Measurements from ENCODE around the gene CHPF. TPM values are rescaled to one million over a fixed set of nuclear protein-coding genes. Genes with fewer than 3 reads are reported as not detected.

Gene CHPF
- total RNA-seq, 6 donors from 2014 or later = 41.9 to 125 (median 60.2) TPM

DNA sequence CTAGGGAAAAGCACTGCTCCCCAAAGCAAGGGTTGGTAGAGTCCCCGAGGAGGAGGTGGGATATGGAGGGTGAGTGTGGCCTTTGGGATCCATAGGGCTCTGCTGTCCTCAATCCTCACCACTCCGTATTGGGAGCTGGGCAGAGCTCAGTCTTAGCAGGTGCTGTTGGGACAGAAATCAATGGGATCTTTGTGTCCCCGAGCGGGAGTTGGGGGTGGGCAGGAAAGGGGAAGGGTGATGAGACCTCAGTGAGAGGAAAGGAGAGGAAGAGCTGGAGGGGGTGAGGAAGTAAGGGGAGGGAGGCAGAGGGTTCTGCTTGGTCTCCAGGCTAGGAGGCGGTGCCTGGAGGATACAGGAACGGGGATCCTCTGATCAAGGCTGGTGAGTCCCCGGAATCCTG lies 26.7 kb downstream of the CHPF start:
- Histone ChIP-seq H3K27me3 (peaks cover 0 to 36% (median 17%) of the 10 kb centered on the region in 4 donors), H3K27ac (no peak overlapping the region), H3K4me3 (no peak overlapping the region), H3K4me1 (peaks cover 7 to 10% (median 8%) of the 10 kb centered on the region in 4 donors), H3K36me3 (no peaks in the 10 kb centered on the region), H3K9me3 (no peaks in the 10 kb centered on the region)
- ATAC-seq (ENCODE audit: low FRiP score in 2 of 2) (no peak), DNase-seq (no peak)
- TF ChIP-seq EP300 (IDR thresholded peaks at IDR 0.05) = no peak
- TF ChIP-seq, protein P1, sequence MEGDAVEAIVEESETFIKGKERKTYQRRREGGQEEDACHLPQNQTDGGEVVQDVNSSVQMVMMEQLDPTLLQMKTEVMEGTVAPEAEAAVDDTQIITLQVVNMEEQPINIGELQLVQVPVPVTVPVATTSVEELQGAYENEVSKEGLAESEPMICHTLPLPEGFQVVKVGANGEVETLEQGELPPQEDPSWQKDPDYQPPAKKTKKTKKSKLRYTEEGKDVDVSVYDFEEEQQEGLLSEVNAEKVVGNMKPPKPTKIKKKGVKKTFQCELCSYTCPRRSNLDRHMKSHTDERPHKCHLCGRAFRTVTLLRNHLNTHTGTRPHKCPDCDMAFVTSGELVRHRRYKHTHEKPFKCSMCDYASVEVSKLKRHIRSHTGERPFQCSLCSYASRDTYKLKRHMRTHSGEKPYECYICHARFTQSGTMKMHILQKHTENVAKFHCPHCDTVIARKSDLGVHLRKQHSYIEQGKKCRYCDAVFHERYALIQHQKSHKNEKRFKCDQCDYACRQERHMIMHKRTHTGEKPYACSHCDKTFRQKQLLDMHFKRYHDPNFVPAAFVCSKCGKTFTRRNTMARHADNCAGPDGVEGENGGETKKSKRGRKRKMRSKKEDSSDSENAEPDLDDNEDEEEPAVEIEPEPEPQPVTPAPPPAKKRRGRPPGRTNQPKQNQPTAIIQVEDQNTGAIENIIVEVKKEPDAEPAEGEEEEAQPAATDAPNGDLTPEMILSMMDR (IDR thresholded peaks at IDR 0.05) = no peak
- TF ChIP-seq POLR2AphosphoS5 (IDR thresholded peaks at IDR 0.05) = no peak
- no peak for TF ChIP-seq POLR2A (IDR thresholded peaks at IDR 0.05)
- WGBS, 2 donors = 36 to 52% methylated on average over 7 of the region's 7 CpGs

DNA sequence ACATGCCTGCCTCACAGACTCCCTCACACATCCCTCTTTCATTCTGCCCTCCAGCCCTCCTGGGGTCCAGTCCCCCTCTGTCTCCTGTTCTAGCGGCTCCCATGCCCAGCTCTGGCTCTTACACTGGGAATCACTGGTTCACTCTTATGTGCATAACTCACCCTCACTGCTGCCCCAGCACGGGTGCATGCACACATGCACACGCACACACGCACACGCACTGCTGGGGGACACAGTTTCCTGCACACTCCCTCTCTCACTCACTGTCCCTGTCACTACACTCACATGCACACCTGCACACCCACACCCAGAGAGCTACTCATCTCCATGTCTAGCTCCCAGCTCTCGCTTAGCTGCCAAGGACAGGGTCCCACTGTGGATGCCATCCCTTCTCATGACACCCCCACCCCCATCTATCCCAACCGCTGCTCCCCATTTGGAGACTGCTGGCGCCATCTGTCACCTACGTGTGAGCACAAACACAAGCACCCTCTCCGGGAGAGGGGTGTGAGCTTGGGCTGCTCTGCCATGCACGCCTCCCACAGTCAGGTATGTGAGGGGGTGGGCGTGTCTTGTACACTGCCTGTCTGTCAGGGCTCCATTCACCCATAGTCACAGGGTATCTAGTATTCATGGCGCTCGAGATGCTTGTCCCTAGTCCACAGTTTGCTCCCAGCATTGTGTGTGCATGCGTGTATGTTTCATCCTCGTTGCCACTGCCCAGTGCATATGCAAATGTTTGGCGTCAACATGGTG lies 27.6 kb downstream of the CHPF start:
- TF ChIP-seq POLR2A (IDR thresholded peaks at IDR 0.05) (no peak), EP300 (IDR thresholded peaks at IDR 0.05) (no peak), POLR2AphosphoS5 (IDR thresholded peaks at IDR 0.05) (no peak)
- TF ChIP-seq, protein P1 (IDR thresholded peaks at IDR 0.05) = no peak
- H3K4me1 ChIP-seq = peaks cover 7 to 10% (median 8%) of the 10 kb centered on the region in 4 donors
- no peak overlapping the region for H3K27ac ChIP-seq
- 62 to 66% methylated on average over 13 to 17 of the region's 17 CpGs for WGBS, 2 donors
- H3K4me3 ChIP-seq = no peak overlapping the region
- no peak for DNase-seq
- no peaks in the 10 kb centered on the region for H3K9me3 ChIP-seq
- ATAC-seq (ENCODE audit: low FRiP score in 2 of 2) = no peak
- peaks cover 0 to 39% (median 17%) of the 10 kb centered on the region in 4 donors for H3K27me3 ChIP-seq
- H3K36me3 ChIP-seq = no peaks in the 10 kb centered on the region

DNA sequence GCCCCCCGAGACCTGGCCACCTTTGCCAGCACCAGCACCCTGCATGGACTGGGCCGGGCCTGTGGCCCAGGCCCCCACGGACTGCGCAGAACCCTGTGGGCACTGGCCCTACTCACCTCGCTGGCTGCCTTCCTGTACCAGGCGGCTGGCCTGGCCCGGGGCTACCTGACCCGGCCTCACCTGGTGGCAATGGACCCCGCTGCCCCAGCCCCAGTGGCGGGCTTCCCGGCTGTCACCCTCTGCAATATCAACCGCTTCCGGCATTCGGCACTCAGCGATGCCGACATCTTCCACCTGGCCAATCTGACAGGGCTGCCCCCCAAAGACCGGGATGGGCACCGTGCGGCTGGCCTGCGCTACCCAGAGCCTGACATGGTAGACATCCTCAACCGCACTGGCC lies 28.8 kb downstream of the CHPF start:
- no peak for DNase-seq
- no peaks in the 10 kb centered on the region for H3K9me3 ChIP-seq
- no peak overlapping the region for H3K27ac ChIP-seq
- peaks cover 0 to 45% (median 23%) of the 10 kb centered on the region in 4 donors for H3K27me3 ChIP-seq
- no peak for ATAC-seq (ENCODE audit: low FRiP score in 2 of 2)
- H3K4me1 ChIP-seq = peaks cover 11 to 19% (median 16%) of the 10 kb centered on the region in 4 donors
- 73 to 75% methylated on average over 4 to 21 of the region's 21 CpGs for WGBS, 2 donors
- no peaks in the 10 kb centered on the region for H3K36me3 ChIP-seq
- H3K4me3 ChIP-seq = no peak overlapping the region
- TF ChIP-seq POLR2A (IDR thresholded peaks at IDR 0.05) (no peak), POLR2AphosphoS5 (IDR thresholded peaks at IDR 0.05) (no peak), EP300 (IDR thresholded peaks at IDR 0.05) (no peak)

DNA sequence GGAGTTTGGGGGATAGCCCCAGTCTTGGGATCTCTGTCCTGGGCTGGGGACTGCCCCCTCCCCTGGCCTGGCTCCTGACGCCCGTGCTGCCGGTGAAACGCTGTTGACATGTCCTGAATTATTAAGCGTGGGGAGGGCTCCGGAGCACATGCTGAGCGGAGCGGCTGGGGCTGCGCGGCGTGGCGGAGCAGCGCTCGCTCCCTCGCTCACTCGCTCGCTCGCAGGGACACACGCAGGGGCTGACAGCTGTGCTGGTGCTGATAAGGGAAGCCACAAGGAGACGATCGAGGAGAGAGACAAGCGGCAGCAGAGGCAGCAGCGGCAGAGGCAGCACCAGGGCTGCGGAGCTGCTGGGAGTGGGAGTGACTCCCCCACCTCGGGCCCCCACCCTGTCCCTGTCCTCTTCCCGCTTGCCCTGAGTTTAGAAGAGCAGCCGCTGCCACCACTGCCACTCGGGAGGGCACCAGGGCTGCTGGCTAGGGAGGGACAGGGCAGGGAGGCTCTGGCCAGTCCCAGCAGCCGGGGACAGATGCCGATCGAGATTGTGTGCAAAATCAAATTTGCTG lies 29.3 kb downstream of the CHPF start, which contains the start of gene ASIC4:
Gene ASIC4 (plus strand): TSS at position 287 of the 566 bp plus-strand sequence. CDS start 243 bp downstream, at position 530.
- TF ChIP-seq POLR2AphosphoS5 (IDR thresholded peaks at IDR 0.05) (no peak), POLR2A (IDR thresholded peaks at IDR 0.05) (no peak), EP300 (IDR thresholded peaks at IDR 0.05) (no peak)
- TF ChIP-seq, protein P1 (IDR thresholded peaks at IDR 0.05) = no peak
- no peak within 1 kb of the TSS for H3K4me3 ChIP-seq
- no peak for DNase-seq
- peaks cover 0 to 46% (median 25%) of the 10 kb centered on the region in 4 donors for H3K27me3 ChIP-seq
- ATAC-seq (ENCODE audit: low FRiP score in 2 of 2) = no peak
- H3K9me3 ChIP-seq = no peaks in the 10 kb centered on the region
- WGBS, 2 donors = 7% methylated on average over 23 of the region's 31 CpGs; no CpG with 5 or more reads in 1 of the 2 donors
- peaks cover 17 to 25% (median 21%) of the 10 kb centered on the region in 4 donors for H3K4me1 ChIP-seq
- no peaks in the 10 kb centered on the region for H3K36me3 ChIP-seq
- no peak within 1 kb of the TSS for H3K27ac ChIP-seq

DNA sequence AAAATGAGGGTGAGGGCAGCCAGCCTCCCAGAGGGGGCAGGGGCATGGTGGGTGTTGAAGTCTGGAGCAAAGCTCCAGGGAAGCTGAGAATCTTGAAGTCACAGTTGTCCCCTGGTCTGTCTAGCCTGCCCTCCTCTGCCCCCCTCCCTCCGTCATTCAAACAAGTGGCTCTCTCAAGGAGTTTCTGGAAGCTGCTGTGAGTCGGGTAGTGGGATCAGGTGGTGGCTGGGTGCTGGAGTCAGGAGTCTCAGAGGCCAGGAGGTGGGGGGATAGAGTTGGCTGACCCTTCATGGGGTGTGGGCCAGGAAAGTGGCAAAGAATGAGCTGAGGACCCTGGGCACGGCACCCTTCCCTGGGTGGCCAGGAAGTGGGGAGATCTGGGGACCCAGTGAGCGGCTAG lies 29.8 kb downstream of the CHPF start:
- peaks cover 0 to 51% (median 25%) of the 10 kb centered on the region in 4 donors for H3K27me3 ChIP-seq
- no peak overlapping the region for H3K4me3 ChIP-seq
- no peak for TF ChIP-seq POLR2A (IDR thresholded peaks at IDR 0.05)
- H3K27ac ChIP-seq = no peak overlapping the region
- no peaks in the 10 kb centered on the region for H3K36me3 ChIP-seq
- 2 to 21% methylated on average over 3 to 4 of the region's 4 CpGs for WGBS, 2 donors
- ATAC-seq (ENCODE audit: low FRiP score in 2 of 2) (no peak), DNase-seq (no peak)
- no peaks in the 10 kb centered on the region for H3K9me3 ChIP-seq
- peaks cover 22 to 29% (median 24%) of the 10 kb centered on the region in 4 donors for H3K4me1 ChIP-seq

All from upper lobe of left lung (tissue), 6 donors.